HG02884 (cell line): ENCODE data around the gene APOC1.

ENCODE experiments used
- ATAC-seq: cut with Tn5 transposase; IDR thresholded peaks from one replicate; pipeline ENCODE4 v1.9.1; 2021; ENCODE audit warnings: mild to moderate bottlenecking, moderate library complexity; ENCODE audit not compliant: unreplicated experiment

APOC1 gene

GRCh38 chr19:44955505-44956439, 41.4 kb downstream of the APOC1 start:
- ATAC-seq, result peak; percentile 26

GRCh38 chr19:44957526-44957925, 43.1 kb downstream of the APOC1 start:
- ATAC-seq, result no peak

DNA sequence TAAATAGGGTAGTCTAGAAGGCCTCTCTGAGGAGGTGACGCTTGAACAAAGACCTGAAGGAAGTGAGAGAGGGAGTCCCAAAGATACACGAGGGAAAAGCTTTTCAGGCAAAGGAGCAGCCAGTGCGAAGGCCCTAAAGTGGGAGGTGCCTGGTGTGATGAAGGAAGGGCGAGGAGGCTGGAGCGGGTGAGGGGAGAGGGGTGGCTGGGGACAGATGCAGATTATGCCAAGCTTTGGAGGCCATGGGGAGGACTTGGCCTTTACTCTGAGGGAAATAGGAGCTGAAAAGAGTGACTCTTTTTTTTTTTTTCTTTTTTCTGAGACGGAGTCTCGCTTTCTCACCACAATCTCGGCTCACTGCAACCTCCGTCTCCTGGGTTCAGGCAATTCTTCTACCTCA, 43.7 kb downstream of the APOC1 start:
- no peak for ATAC-seq

- ATAC-seq, result no peak
Observed at GRCh38 chr19:44959691-44960090, 45.3 kb downstream of the APOC1 start.

DNA sequence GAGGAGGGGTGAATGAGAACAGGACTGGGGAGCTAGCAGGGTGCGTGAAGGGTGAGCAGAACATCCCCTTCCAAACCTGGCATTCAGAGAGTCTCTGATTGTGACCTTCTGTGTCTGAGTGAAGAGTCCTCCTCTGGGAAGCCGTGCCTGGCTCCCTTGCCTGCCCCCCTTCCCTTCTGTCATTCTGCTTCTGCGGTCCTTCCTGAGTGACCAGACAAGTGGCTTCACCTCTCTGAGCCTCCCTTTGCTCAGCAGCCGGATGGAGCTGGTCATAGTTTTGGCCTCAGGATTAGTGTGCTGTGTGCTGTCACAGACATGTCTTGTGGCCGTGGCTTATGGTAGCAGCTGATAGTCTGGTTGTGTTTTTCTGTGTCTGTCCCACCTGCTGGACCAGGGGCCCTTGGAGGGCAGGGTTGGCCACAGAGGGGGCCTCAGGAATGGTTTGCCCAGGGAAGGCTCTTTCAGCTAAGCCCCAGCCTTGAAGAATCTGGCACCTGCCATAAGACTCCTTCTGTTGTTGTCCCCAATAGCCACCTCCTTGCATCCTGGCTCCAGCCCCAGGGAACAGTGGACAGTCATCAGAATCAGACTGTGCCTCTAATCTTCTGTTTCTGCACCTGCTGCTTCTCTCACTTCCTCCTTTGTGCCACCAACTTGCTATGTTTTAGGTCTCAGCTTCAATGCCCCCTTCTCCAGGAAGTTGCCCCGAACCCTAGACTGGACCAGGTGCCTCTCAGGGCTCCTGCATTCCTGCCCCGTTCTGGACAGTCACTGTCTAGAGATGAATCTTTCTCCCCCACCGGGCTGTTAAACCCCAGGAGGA, 46.7 kb downstream of the APOC1 start:
- ATAC-seq, result no peak

DNA sequence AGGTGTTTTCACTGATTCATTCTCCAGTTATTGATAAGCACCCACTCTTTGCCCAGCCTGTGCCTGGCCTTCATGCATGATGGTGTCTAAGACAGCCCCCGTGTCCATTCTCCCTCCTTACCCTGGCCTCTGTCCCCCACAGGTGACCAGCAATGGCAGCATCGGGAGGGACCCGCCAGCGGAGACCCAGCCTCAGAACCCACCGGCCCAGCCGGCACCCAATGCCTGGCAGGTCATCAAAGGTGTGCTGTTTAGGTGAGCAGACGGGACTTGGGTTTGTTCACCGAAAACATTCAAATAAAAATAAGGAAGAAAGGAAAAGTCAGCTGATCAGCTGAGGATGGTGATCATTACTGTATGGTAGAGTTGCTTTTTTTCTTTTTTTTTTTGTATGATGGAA, 47.4 kb downstream of the APOC1 start:
- ATAC-seq, result no peak

DNA sequence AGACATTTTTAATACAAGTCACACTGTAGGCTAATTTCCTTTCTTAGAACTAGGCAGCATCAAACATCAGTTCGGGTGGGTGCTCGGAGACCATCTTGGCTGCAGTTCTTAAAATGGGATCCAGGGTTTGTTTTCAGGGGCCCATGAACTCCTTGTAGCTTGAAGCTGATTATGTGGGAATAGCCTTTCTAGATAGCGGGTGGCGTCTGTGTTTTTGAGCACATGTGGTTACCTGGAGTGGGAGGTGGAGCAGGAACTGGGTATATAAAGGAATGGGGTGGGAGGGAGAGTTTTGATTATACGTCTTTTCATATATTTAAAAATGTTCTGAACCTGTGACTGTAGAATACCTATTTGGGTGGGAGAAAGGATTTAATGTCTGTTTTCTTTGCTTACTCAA, 53.7 kb downstream of the APOC1 start:
- no peak for ATAC-seq

GRCh38 chr19:44968670-44969069, 54.3 kb downstream of the APOC1 start:
- no peak for ATAC-seq
